ENCODE data around the gene CHERP.
"Not testable (repeated sequence)": the region's sequence is repeated elsewhere in the genome, so short reads cannot be mapped to it uniquely, and the experiment has no call there.

GRCh38 chr19:16486476-16486875, 55.8 kb downstream of the CHERP start:
- TF ChIP-seq CTCF (conservative IDR thresholded peaks at IDR 0.05; ENCODE audit: low read depth in 2 of 2); ZNF114 (CRISPR knock-in tag; IDR thresholded peaks at IDR 0.05); EZH2 (IDR thresholded peaks at IDR 0.05; ENCODE audit: low read depth, unreplicated experiment); POLR2AphosphoS5 (IDR thresholded peaks at IDR 0.05; ENCODE audit: low read depth); REST (IDR thresholded peaks at IDR 0.05; ENCODE audit: unreplicated experiment); JUNB (IDR thresholded peaks at IDR 0.05; ENCODE audit: unreplicated experiment); ETS1 (IDR thresholded peaks at IDR 0.05); CREB1 (CRISPR knock-in tag; IDR thresholded peaks at IDR 0.05; ENCODE audit: low read depth); EZH2phosphoT487 (IDR thresholded peaks at IDR 0.05; ENCODE audit: unreplicated experiment); STAT1 (IDR thresholded peaks at IDR 0.05; ENCODE audit: unreplicated experiment): not testable (repeated sequence)

All from GM23338 (cell line).